ENCODE data around the gene IFRD1.
A peak's percentile ranks its signal among the peaks of the same experiment; 100 is the strongest.
"Not testable (repeated sequence)": the region's sequence is repeated elsewhere in the genome, so short reads cannot be mapped to it uniquely, and the experiment has no call there.

The IFRD1 gene

DNA sequence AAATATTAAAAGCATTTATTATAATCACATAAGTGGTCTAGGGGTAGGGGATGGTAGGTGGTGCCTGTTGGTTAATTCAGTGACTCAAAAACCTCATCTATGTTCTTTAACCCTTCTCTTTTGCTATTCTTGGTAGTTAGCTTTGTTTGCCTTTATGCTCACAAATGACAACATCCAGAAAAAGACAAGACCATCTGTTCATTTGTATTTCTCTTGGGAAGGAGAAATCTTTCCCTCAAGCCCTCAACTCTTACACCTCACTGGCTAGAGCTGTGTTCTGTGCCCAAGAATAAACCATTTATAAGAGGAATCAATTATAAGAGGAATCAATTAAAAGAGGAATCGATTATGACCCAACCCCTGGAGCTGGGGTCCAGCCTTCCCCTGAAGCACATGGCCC, 10.8 kb upstream of the IFRD1 start:
- FAIRE-seq (no peak), DNase-seq (ENCODE audit: insufficient read length, low spot score) (no peak)

DNA sequence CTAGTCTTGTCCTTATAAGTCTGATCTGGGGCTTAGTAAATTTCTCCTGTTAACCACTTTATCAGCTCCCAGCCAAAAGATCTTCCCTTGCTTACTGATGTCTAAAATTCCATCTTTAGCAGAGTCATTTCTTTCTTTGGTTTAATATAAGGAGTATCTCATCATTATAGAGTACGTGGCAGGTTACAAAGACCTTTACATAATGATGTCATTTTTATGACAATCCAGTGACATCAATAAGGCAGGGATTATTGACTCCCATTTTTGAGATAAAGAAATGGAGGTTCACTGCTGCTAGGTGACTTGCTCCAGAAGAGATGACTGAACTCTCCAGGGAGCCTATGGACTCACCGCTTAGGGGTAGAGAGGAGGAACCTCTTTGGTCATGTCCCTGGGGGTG, 8.1 kb upstream of the IFRD1 start:
- DNase-seq (ENCODE audit: insufficient read length, low spot score) (no peak), FAIRE-seq (no peak)

DNA sequence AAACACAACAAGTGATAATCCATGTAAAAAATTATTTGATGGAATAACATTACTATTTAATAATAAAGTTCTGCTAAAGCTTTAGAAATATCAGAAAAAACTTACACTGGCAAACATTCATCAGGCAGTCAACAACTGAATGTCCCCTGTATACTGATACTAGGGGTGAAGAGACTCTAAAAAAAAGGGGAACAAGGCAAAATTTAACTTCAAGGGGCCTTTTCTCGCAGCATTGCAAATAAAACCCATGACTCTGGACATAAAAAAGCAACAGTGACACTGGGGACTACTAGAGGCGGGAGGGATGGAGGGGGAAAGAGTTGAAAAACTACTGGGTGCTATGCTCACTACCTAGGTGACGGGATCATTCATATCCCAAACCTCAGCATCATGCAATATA, 5.8 kb upstream of the IFRD1 start:
- no peak for DNase-seq (ENCODE audit: insufficient read length, low spot score)
- no peak for FAIRE-seq

DNA sequence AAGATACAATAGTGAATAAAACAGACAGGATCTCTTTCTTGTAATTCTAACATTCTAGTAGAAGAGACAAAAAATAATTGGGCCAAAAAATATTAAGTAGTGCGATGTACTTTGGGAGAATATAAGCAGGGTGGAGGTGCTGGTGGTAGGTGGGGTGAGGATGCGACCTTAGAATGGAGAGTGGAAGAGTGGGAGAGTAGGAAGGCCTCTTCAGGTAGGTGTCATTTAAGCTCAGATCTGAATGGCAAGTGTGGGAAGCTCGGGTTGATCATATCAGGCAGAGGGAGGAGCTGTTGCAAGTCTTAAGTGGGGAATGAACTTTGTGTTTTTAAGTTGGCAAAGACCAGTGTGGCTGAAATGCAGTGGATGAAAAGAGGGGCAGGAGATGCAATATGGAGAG, 3.8 kb upstream of the IFRD1 start:
- FAIRE-seq = no peak
- DNase-seq (ENCODE audit: insufficient read length, low spot score) = no peak

DNA sequence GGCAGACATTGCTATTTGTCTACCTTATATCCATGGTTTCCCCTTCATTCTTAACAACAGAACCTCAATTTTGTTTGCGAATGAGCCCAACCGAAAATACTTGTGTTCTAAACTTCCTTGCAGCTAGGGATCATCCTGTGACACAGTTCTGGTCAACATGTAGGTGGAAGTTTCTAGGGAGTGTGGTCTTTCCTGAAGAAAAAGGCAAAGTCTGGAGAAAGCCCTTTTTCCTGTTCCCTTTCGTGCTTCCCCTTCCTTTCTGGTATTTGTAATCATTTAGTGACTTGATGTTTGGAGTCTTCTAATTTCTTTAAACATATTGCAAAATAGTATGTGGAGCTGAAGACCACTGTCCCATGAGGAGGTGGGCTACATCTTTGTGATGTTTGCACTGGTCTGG, 2.9 kb upstream of the IFRD1 start:
- DNase-seq (ENCODE audit: insufficient read length, low spot score) (no peak), FAIRE-seq (no peak)

DNA sequence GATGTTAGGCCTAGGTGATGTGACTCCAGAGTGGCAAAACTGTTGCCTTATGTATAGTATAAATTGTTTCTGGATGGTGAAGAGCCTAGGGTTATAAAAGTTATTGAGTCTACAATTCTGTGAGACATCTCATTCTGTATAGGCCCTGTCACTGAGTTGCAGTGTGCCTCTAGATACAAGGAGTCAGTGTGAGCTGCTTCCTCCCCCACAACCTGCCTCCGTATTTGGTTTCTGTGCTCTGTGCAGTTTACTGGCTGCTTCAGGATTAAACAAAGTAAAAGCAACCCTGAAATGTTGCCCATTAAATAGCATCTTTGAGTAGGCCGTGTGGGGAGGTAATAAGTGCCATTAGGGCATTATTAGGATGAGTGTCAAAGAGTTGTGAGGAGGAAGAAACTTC, 1.9 kb upstream of the IFRD1 start:
- DNase-seq (ENCODE audit: insufficient read length, low spot score) (no peak), FAIRE-seq (no peak)

DNA sequence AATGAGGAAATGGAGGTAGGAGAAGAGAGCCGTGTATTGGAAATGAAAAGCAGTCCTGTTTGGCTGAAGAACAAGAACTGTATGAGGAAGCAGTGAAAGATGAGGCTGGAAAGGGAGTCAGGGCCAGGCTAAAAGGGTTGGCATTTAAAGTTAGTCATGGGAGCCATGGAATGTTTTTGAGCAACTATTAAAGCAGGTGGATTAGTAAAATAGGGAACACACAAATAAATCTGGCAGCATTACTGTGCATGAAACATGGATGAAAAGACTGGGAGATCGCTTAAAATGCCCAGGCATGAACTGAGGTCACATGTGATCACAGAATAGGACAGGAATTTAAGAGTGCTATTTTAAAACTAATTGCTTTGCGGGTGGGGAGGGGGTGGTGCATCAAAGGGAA, 1.4 kb upstream of the IFRD1 start:
- FAIRE-seq (no peak), DNase-seq (ENCODE audit: insufficient read length, low spot score) (no peak)

DNA sequence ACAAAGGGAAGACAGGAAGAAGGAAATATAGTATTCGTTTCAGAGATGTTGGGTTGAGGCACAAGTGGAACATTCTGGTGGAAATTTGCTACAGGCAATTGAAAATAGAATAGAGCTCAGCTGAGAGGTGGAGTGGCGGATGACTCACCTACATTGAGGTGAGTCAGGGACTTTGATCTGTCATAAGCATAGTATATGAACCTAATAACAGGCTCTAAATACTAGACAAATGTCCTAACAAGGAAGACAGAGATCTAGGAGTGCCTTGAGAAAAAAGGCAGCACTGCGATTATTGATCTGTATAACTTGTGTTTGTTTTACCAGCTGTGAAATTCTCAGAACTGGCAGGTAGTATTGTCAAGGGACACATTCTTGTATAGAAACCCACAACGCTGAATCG, 907 bp upstream of the IFRD1 start:
- FAIRE-seq (no peak), DNase-seq (ENCODE audit: insufficient read length, low spot score) (no peak)

DNA sequence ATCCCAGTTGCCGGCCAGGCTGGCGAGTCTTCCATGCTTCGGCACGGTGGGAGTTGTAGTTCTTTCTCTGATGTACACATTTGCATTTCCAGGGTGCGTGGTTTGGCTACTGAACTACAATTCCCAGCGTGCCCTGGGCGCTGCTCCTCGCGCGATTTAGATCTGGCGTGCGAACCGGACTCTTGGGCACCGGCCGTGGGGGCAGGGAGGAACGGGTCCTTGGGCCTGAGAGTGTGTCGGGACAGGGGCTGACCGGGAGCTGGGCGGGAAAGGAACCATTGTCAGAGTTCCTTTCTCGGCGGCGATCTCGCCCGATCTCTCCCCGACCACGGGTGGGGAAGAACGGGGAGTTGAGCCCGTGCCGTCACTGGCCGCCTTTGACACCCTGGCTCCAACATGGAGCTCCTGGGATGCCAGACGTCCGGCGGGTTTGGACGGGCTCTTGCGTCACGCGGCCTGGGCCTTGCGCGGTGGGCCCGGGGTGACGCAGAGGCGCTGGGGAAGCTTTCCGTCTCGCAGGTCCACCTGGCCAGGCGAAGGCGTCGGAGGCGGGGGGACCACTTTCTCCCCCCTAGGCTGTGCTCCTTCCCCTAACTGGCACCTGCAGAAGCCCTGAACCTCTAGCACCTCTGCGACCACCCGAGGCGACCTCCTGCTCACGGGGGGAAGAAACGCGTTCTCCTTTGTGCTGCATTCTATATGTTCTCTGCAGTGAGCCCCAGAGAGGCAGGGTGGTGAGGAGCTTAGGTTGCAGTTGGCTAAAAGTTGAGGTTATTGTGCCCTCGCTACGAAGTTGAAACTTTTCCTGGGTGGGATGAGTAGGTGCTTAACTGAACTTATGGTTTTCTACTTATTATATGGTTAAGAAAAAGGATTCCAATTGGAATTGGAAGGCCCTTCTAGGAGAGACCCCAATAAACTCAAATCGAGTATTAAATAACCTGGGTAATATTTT, 824 bp downstream of the IFRD1 start:
- DNase-seq (ENCODE audit: insufficient read length, low spot score) = peak; percentile 66
- FAIRE-seq = peak; percentile 83

DNA sequence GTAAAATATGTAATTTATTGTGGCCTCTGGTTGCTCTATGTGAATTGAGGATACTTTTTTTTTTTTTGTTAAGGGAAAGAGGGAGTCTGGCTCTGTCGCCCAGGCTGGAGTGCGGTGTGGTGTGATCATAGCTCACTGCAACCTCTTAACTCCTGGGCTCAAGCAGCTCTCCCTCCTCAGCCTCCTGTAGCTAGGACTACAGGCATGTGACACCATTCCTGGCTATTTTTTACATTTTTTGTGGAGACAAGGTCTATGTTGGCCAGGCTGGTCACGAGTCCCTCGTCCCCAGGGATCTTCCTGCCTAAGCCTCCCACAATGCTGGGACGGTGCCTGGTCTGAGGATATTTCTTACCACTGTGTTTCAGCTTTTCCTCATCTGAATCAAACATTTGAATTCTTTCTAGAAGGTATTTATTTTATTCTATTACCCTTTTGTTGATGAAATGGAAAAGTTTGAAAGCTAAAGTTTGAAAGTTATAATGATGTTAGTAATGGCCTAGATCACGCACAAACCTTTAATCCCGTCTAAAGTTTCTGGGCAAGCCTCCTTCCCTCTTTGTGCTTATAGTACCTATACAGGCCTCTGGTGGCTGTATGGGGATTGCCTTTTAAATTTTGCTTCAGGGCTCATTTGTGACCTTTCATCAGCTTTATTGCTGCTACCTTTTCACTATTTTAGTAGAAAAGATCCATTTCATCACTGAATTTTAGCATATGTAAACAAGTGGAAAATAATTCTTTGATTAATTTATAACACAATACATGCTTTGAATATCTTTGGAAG, 2.0 kb downstream of the IFRD1 start:
- peak; percentile 11 for FAIRE-seq
- no peak for DNase-seq (ENCODE audit: insufficient read length, low spot score)

DNA sequence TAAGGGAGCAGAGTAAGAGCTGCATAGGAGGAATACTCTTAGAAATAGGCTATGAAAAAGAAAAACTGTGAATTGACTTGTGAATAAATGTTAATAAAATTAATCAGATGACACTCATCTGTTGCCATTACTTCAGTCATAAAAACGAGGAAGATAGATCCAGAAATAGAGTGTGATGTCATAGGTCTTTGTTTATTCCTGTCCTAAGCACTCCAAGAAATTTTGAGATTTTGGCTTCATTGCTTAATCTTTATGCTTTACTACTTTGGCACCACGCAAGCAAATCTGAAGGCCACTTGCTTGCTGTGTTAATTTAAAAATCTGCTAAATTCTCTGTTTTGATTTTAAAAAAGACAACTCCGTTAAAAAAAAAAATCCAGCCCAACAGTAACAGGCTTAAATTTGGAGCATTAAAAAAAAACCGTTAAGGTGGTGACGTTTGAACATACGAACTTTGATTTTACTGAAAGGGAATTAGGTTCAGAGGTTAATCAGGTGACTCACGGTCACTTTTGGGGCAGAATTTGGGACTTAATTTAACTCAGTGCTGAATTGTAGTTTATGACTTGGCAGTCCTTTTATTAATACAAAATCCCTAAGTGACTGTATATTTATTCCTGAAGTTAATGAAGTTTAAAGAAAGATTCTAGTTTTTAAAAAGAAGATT, 3.4 kb downstream of the IFRD1 start:
- DNase-seq (ENCODE audit: insufficient read length, low spot score) (no peak), FAIRE-seq (no peak)

DNA sequence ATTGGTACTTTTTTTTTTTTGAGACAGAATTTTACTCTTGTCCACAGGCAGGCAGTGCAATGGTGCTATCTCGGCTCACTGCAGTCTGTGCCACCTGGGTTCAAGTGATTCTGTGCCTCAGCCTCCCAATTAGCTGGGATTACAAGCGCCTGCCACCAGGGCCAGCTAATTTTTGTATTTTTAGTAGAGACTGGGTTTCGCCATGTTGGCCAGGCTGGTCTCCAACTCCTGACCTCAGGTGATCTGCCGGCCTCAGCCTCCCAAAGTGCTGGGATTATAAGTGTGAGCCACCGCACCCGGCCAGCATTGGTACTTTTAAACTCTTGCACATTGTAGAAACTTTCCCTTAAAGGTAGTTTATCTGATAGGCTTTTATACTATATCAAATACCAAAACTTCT, 3.9 kb downstream of the IFRD1 start:
- FAIRE-seq; DNase-seq (ENCODE audit: insufficient read length, low spot score): not testable (repeated sequence)

DNA sequence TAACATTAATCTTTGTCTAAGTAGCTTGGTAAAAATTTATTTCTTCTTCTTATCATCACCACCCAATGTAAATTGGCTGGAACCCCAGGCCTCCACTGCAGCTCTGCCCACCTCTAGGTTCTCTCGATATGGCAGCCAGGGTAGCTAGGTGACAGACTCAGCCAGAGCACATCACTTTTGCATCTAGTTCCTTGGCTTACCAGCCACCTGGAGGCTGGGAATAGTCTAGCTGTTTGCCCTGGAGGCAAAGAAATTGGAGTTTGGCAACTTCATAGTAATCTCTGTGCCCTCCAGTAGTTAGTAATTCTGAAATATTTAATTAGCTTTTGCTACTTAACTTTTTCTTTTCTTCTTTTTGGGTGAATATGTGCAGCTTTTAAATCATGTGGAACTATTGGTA, 9.4 kb downstream of the IFRD1 start:
- DNase-seq (ENCODE audit: insufficient read length, low spot score) (no peak), FAIRE-seq (no peak)

DNA sequence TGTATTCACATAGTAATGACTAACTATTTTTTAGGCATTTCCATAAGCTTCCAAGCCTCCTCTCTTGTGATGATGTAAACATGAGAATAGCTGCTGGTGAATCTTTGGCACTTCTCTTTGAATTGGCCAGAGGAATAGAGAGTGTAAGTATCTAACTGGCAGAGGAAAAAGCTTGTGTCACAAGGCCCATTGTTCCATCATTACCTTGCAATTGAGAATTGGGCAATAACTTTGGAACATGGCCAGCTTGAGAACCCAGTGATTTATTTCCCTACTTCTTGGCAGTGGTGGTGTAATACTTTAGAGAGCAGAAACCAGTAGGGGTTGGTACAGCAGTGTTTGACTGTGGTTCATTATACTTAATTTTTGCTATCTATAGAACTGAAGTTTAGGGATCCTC, 12.0 kb downstream of the IFRD1 start:
- DNase-seq (ENCODE audit: insufficient read length, low spot score) (no peak), FAIRE-seq (no peak)

DNA sequence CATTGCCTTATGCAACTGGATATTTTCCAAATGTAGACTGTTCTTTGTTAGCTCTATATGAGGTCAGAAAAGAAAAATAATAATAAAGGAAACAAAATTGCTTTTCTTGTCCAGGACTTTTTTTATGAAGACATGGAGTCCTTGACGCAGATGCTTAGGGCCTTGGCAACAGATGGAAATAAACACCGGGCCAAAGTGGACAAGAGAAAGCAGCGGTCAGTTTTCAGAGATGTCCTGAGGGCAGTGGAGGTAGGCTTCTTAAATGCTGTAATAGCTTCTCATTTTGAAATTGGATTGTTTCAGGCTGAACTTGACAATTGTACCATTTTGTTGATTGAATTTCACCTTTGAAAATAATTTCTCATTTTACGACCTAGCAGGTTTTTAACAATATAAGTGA, 17.6 kb downstream of the IFRD1 start:
- FAIRE-seq (no peak), DNase-seq (ENCODE audit: insufficient read length, low spot score) (no peak)

DNA sequence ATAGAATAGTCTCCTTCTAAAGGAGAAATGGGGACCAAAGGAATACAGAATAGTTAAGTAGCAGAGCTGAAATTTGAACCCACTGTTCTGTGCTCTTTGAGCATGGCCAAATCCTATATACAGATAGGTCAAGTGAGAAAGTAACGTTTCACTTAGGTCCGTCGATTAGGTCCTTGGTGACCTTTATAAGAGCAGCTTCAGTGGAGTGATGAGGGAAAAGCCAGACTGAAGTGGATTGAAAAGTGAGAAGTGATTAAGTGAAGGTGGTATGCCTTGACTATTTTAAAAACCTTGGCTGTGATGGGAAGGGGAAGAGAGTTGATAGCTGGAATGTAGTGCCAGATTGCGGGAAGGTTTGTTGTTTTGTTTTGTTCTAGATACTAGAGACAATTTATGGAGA, 19.9 kb downstream of the IFRD1 start:
- FAIRE-seq = no peak

DNA sequence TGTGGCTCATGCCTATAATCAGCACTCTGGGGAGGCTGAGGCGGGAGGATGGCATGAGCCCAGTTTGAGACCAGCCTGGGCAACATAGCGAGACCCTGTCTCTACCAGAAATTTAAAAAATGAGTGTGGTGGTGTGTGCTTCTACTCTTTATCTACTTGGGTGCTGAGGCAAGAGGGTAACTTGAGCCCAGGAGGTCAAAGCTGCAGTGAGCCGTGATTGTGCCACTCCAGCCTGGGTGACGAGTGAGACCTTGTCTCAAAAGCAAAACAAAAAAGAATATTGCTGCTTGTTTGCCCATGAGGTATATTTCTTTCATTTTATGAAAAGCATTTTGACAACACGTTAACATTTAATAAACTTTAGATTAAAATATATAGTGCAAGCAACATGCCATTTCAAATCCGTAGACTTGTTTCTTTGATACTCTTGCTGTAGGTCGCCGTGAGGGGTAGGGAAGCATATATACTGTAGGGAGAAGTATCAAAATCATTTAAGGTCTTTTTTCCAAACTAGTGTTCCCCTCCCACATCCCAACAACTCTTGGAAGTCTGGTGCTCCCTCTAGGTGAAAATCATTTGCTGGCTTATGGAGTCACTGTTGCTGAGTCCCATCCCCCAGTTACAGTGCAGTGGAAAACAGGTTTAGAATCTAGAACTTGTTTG, 26.3 kb downstream of the IFRD1 start:
- DNase-seq (ENCODE audit: insufficient read length, low spot score) (no peak), FAIRE-seq (no peak)

More for the DNA sequence above, 19.9 kb downstream of the IFRD1 start:
- no peak for DNase-seq (ENCODE audit: insufficient read length, low spot score)

DNA sequence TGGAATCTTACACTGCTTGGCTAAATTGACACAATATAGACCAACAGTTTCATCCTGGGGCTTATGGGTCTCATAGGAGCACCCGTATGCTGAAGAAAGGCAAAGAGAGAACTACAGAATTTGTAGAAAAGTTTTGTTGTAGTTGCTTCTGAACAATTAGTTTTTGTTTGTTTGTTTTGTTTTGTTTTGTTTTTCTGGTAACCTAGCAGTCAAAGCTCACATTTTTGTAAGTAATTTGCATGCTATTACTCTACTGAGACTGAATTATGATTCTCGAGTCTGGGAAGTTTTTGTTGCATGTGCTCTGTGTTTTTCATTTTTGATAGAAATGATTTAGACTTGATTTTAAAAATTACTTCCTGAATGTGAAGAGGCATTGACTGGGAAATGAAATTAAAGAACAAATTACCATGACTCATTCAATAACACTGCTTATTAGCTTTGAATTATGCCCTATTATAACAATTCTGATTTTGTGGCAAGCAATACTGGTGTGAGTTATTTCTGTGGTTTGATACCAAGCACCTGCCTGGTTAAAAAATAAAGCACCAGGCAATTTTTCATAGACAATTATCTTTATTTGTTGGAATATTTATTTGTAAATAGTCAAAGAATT, 31.0 kb downstream of the IFRD1 start:
- DNase-seq (ENCODE audit: insufficient read length, low spot score) (no peak), FAIRE-seq (no peak)

DNA sequence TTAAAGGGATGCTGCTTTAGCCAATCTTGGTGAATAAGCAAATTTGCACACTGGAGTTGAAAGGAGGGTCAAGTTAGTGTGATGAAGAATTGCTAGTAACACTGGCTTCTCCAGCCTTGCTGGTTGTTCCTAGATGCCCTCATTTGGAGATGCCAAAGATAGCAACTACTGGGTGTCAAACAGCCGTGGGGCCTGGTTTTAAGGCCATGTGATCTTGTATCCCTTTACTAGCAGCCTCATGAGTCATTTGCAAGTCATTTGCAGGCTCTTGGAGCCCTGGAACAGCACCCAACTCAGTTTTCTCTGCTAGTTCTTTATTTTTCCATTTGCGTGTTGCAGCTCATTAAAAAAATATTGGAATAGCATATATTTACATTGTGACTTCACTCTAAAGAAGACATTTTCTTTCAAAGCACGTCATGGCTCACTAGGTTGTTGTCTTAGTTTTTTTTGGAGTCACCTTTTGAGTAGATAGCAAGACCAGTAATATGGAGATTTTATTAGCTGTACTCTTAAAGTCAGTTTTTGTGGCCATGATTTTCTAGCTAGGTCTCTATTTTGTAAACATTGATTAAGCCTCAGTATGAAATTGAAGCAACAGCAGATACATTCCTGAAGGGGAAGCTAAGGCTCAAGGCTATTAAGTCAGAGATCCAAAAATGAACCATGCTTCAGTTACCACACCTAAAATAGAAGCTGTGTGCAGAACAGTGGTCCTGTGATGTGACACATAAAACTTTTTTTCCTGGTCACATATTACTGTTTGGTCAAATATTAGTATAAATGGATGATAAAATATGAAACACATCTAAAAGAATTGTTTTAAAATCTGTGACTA, 31.8 kb downstream of the IFRD1 start:
- DNase-seq (ENCODE audit: insufficient read length, low spot score) (no peak), FAIRE-seq (no peak)
